ENCODE results near the gene DNAH17.

GRCh38 chr17:78399028-78399692 lies 178.0 kb downstream of the DNAH17 start:
- no peak for TF ChIP-seq CTCF (IDR thresholded peaks at IDR 0.05)
- TF ChIP-seq EZH2phosphoT487 (IDR thresholded peaks at IDR 0.05), result no peak
